ENCODE results near the gene EEF1AKMT2. TPM values are rescaled to one million over a fixed set of nuclear protein-coding genes. Genes with fewer than 3 reads are reported as not detected.

Gene EEF1AKMT2
- total and polyA plus RNA-seq, 9 donors, result 11.9 to 25.8 (median 20.5) TPM

DNA sequence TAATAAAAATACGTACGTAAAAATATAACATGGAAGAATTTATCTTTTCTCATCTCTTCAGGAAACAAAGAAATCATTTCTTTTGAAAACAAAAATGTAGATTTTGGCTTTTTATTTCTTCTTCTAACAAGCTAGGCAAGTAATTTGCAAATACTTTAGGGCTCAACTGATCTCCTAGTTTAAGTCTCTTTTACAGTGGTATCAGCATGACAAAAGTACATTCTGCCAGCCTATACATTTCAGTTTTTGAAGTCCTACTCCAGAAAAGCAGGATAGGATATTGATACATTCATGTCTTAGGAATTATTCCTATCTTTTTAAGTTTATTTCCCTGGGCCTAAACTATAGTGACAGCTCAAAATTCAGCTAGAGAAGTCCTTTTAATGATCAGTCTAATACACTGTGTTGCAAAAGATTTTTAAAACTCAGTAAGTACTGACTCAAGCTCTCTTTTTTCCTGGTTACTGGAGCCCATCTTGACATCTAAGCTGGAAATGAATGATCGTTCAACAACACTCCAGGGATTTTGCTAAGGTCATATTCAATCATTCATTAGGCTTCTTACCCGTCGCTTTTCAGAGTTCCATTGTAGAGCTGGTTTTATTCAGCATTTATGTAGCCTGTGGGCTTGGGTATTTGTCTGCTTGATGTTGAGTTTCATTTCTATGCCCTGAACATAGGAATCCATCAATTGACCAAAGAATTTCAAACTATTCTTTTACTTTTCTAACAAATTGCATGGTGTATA is 35.4 kb downstream of the EEF1AKMT2 start:
- no peaks in the 10 kb centered on the region for H3K27me3 ChIP-seq
- H3K27ac ChIP-seq, result no peak overlapping the region
- no peaks in the 10 kb centered on the region for H3K4me1 ChIP-seq (ENCODE audit: insufficient read depth)
- H3K9me3 ChIP-seq, result no peaks in the 10 kb centered on the region
- DNase-seq, result no peak
- TF ChIP-seq EP300 (IDR thresholded peaks at IDR 0.05) (no peak), POLR2A (IDR thresholded peaks at IDR 0.05) (no peak)
- TF ChIP-seq, protein P1, sequence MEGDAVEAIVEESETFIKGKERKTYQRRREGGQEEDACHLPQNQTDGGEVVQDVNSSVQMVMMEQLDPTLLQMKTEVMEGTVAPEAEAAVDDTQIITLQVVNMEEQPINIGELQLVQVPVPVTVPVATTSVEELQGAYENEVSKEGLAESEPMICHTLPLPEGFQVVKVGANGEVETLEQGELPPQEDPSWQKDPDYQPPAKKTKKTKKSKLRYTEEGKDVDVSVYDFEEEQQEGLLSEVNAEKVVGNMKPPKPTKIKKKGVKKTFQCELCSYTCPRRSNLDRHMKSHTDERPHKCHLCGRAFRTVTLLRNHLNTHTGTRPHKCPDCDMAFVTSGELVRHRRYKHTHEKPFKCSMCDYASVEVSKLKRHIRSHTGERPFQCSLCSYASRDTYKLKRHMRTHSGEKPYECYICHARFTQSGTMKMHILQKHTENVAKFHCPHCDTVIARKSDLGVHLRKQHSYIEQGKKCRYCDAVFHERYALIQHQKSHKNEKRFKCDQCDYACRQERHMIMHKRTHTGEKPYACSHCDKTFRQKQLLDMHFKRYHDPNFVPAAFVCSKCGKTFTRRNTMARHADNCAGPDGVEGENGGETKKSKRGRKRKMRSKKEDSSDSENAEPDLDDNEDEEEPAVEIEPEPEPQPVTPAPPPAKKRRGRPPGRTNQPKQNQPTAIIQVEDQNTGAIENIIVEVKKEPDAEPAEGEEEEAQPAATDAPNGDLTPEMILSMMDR (IDR thresholded peaks at IDR 0.05), result no peak
- intact Hi-C loops (cut with DNase I), result no loop called here
- H3K4me3 ChIP-seq, result no peak overlapping the region
- WGBS, 3 donors, result 82 to 84% (median 83%) methylated on average over 5 of the region's 5 CpGs
- H3K36me3 ChIP-seq, result no peaks in the 10 kb centered on the region

DNA sequence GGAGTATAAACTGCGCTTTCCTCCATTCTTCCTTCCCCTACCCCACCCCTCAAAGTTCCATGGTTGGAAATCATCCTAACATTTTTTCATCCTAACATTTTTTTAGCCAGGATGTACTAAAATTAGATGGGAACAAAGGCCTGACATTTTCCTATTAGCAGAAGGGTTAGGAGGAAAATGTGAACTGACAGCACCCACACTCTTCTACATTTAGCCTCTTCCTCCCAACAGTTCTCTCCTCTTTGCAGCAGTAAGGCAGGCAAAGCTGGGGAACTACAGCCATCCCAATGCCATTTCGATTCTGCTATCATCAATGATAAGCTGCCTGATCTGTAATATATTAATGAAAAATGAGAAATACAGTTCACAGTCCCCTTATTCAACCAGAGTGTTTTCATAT is 36.1 kb downstream of the EEF1AKMT2 start:
- Histone ChIP-seq H3K4me1 (ENCODE audit: insufficient read depth) (no peaks in the 10 kb centered on the region), H3K27me3 (no peaks in the 10 kb centered on the region), H3K27ac (no peak overlapping the region), H3K9me3 (no peaks in the 10 kb centered on the region), H3K36me3 (no peaks in the 10 kb centered on the region), H3K4me3 (no peak overlapping the region)
- intact Hi-C loops (cut with DNase I), result no loop called here
- 69 to 86% (median 70%) methylated on average over 2 of the region's 2 CpGs for WGBS, 3 donors
- DNase-seq, result no peak
- TF ChIP-seq POLR2A (IDR thresholded peaks at IDR 0.05) (no peak), EP300 (IDR thresholded peaks at IDR 0.05) (no peak)
- TF ChIP-seq, protein P1 (IDR thresholded peaks at IDR 0.05), result no peak

DNA sequence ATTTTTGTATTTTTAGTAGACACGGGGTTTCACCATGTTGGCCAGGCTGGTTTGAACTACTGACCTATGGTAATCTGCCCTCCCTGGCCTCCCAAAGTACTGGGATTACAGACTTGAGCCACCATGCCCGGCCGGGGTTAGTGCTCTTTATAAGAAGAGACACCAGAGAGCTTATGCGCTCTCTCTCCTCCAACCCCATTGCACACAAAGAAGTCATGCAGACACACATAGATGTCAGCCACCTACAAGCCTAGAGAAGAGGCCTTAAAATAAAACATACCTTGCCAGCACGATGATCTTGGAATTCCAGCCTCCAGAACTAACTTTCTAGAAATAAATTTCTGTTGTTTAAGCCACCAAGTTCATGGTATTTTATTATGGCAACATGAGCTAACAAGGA is 37.5 kb downstream of the EEF1AKMT2 start:
- Histone ChIP-seq H3K4me3 (no peak overlapping the region), H3K9me3 (no peaks in the 10 kb centered on the region), H3K4me1 (ENCODE audit: insufficient read depth) (no peaks in the 10 kb centered on the region), H3K27ac (no peak overlapping the region), H3K27me3 (no peaks in the 10 kb centered on the region), H3K36me3 (no peaks in the 10 kb centered on the region)
- TF ChIP-seq, protein P1 (IDR thresholded peaks at IDR 0.05), result no peak
- TF ChIP-seq POLR2A (IDR thresholded peaks at IDR 0.05) (no peak), EP300 (IDR thresholded peaks at IDR 0.05) (no peak)
- intact Hi-C loops (cut with DNase I), result no loop called here
- 84 to 87% (median 86%) methylated on average over 5 of the region's 5 CpGs for WGBS, 3 donors
- no peak for DNase-seq

DNA sequence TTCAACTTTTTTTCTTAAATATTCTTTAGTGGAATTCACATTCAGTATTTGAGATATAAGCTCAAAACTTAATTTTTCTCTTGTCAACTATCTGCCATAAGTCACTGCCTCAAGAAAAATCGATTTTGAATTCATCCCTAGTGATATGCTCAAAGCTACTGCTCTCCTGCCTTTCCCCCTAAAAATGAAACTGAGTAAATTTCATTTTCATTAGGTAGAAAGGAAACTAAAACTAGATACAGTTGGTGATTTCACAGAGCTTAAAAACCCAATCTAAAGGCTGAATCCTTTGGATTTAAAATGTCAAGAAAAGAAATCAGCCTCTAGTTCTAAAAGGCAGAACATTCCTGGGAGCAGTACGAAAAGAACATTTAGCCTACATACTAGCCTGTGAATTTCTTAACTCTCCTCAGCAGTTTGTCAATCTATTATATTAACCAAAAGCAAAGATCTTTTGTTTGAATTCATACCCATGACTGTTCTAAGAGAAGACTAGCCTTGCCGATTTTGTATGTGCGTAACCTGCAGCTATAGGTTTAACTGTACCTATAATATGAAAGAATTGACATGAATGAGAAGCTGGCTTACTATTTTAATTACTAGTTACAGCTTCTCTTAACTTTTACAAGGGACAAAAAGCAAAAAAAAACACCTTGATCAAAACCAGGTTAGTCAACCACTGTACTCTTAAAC is 42.6 kb downstream of the EEF1AKMT2 start:
- H3K4me1 ChIP-seq (ENCODE audit: insufficient read depth), result no peaks in the 10 kb centered on the region
- no peaks in the 10 kb centered on the region for H3K27me3 ChIP-seq
- no peaks in the 10 kb centered on the region for H3K9me3 ChIP-seq
- no peak overlapping the region for H3K4me3 ChIP-seq
- WGBS, 3 donors, result 76 to 82% (median 79%) methylated on average over 4 of the region's 4 CpGs
- H3K27ac ChIP-seq, result no peak overlapping the region
- intact Hi-C loops (cut with DNase I), result no loop called here
- no peaks in the 10 kb centered on the region for H3K36me3 ChIP-seq
- no peak for DNase-seq
- TF ChIP-seq EP300 (IDR thresholded peaks at IDR 0.05) (no peak), POLR2A (IDR thresholded peaks at IDR 0.05) (no peak)
- TF ChIP-seq, protein P1 (IDR thresholded peaks at IDR 0.05), result no peak
